Measurements from ENCODE around the gene MTR. TPM values are rescaled to one million over a fixed set of nuclear protein-coding genes. Genes with fewer than 3 reads are reported as not detected.

Gene MTR
- total RNA-seq, 2 experiments from 2014 or later: 35.2 to 37.0 TPM

DNA sequence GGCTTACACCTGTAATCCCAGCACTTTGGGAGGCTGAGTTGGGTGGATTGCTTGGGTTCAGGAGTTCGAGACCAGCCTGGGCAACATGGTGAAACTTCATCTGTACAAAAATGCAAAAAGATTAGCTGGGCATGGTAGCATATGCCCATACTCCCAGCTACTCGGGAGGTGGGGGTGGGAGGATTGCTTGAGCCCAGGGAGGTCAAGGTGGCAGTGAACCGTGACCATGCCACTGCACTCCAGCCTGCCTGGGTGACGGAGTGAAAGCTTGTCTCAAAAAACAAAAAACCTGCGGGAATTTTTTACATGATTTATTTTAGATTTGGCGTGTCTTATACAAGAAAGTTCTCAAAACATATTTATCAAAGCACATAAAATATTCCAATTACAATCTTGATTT, 27.8 kb upstream of the MTR start:
- Mint-ChIP-seq H3K9me3 (no peaks in the 10 kb centered on the region), H3K4me3 (no peak overlapping the region), H3K27me3 (peaks cover 16% of the 10 kb centered on the region), H3K27ac (no peak overlapping the region), H3K4me1 (ENCODE audit: low read depth) (no peaks in the 10 kb centered on the region), H3K36me3 (ENCODE audit: low read depth) (no peaks in the 10 kb centered on the region)
- Histone ChIP-seq H3K9me3 (ENCODE audit: control insufficient read depth in 1 of 2, insufficient read depth in 1 of 2, low read length in 2 of 2) (no peaks in the 10 kb centered on the region), H3K27ac (ENCODE audit: low read depth in 1 of 2, low read length in 2 of 2) (no peak overlapping the region), H3K4me1 (ENCODE audit: insufficient read depth, low read length) (no peaks in the 10 kb centered on the region), H3K36me3 (ENCODE audit: insufficient read depth, low read length) (no peaks in the 10 kb centered on the region), H3K27me3 (ENCODE audit: control insufficient read depth in 1 of 2, insufficient read depth in 2 of 2, low read length in 2 of 2) (peaks cover 3 to 4% of the 10 kb centered on the region in 2 experiments), H3K4me3 (ENCODE audit: low read length) (no peak overlapping the region)
- POLR2A ChIA-PET: no interaction called here
- DNase-seq (no peak), ATAC-seq (ENCODE audit: poor library complexity) (no peak)
- intact Hi-C loops (cut with DNase I, micrococcal nuclease): loop anchor here in 1 of 2 experiments (10.0 kb wide), 1 partner anchor 798 kb away; no protein-coding TSS in a partner anchor
- CTCF ChIA-PET: interaction anchor here (0.5 to 1.8 kb wide), 2 partner anchors 8 to 24 kb away, joined by 3 to 6 read pairs; no protein-coding TSS in a partner anchor
- TF ChIP-seq, protein P1, sequence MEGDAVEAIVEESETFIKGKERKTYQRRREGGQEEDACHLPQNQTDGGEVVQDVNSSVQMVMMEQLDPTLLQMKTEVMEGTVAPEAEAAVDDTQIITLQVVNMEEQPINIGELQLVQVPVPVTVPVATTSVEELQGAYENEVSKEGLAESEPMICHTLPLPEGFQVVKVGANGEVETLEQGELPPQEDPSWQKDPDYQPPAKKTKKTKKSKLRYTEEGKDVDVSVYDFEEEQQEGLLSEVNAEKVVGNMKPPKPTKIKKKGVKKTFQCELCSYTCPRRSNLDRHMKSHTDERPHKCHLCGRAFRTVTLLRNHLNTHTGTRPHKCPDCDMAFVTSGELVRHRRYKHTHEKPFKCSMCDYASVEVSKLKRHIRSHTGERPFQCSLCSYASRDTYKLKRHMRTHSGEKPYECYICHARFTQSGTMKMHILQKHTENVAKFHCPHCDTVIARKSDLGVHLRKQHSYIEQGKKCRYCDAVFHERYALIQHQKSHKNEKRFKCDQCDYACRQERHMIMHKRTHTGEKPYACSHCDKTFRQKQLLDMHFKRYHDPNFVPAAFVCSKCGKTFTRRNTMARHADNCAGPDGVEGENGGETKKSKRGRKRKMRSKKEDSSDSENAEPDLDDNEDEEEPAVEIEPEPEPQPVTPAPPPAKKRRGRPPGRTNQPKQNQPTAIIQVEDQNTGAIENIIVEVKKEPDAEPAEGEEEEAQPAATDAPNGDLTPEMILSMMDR (IDR thresholded peaks at IDR 0.05): no peak

DNA sequence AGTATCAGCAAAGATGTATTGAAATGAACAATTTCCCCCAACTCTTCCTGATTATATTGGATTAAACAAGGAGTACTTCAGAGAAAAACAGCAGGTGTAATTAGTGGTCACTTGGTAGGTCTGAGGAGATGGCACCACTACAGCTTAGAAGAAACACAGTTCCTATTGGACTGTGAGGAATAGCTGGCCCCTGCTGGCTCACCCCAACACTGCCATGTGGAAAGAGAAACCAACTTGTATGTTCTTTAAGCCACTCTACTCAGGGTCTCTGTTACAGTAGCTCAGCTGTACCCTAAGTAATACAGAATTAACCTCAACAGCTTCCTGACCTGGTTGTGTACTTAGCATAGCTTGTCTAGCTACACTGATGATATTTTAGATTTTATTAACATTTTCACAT, 26.5 kb upstream of the MTR start:
- no peaks in the 10 kb centered on the region for H3K9me3 ChIP-seq (ENCODE audit: control insufficient read depth in 1 of 2, insufficient read depth in 1 of 2, low read length in 2 of 2)
- ATAC-seq (ENCODE audit: poor library complexity) (no peak), DNase-seq (no peak)
- CTCF ChIA-PET: interaction anchor here (0.6 to 1.8 kb wide), 4 partner anchors 9 to 48 kb away, joined by 3 to 6 read pairs (median 3); no protein-coding TSS in a partner anchor
- intact Hi-C loops (cut with DNase I, micrococcal nuclease): loop anchor here in 1 of 2 experiments (10.0 kb wide), 1 partner anchor 796 kb away; no protein-coding TSS in a partner anchor
- H3K4me3 ChIP-seq (ENCODE audit: low read length): no peak overlapping the region
- no peak overlapping the region for H3K27ac ChIP-seq (ENCODE audit: low read depth in 1 of 2, low read length in 2 of 2)
- POLR2A ChIA-PET: interaction anchor here (0.8 kb wide), 1 partner anchor 28 kb away, joined by 3 read pairs; no protein-coding TSS in a partner anchor
- no peaks in the 10 kb centered on the region for H3K36me3 ChIP-seq (ENCODE audit: insufficient read depth, low read length)
- H3K36me3 Mint-ChIP-seq (ENCODE audit: low read depth): no peaks in the 10 kb centered on the region
- no peak overlapping the region for H3K4me3 Mint-ChIP-seq
- H3K27me3 ChIP-seq (ENCODE audit: control insufficient read depth in 1 of 2, insufficient read depth in 2 of 2, low read length in 2 of 2): peaks cover 3 to 4% of the 10 kb centered on the region in 2 experiments
- H3K4me1 ChIP-seq (ENCODE audit: insufficient read depth, low read length): no peaks in the 10 kb centered on the region
- no peak overlapping the region for H3K27ac Mint-ChIP-seq
- TF ChIP-seq, protein P1 (IDR thresholded peaks at IDR 0.05): no peak
- no peaks in the 10 kb centered on the region for H3K9me3 Mint-ChIP-seq
- peaks cover 21% of the 10 kb centered on the region for H3K27me3 Mint-ChIP-seq
- no peaks in the 10 kb centered on the region for H3K4me1 Mint-ChIP-seq (ENCODE audit: low read depth)

DNA sequence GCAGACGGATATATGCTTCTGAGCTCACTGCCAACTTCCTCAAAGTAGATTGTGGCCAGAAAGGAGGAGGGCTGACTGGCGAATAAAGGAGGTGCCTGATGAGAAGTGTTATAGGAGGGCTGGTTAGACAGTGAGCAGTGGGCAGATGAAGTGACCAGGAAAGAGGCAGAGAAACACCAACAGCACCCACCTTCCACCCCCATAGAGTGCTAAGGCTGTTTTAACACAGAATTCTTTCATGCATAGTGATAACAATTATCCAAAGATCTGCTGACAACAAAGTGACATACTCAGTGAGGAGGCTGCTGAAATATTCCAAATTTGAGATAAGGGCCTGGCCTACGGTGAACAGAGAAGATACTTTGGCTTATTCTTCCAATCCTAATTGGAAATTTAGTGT, 21.2 kb upstream of the MTR start:
- POLR2A ChIA-PET: no interaction called here

More for the DNA sequence above, 21.2 kb upstream of the MTR start:
- H3K9me3 ChIP-seq (ENCODE audit: control insufficient read depth in 1 of 2, insufficient read depth in 1 of 2, low read length in 2 of 2): no peaks in the 10 kb centered on the region
- H3K4me1 ChIP-seq (ENCODE audit: insufficient read depth, low read length): no peaks in the 10 kb centered on the region
- Mint-ChIP-seq H3K4me1 (ENCODE audit: low read depth) (no peaks in the 10 kb centered on the region), H3K36me3 (ENCODE audit: low read depth) (peaks cover under 1% of the 10 kb centered on the region), H3K9me3 (peaks cover 3% of the 10 kb centered on the region), H3K27ac (no peak overlapping the region), H3K4me3 (no peak overlapping the region), H3K27me3 (peaks cover 48% of the 10 kb centered on the region)
- peaks cover 3 to 13% of the 10 kb centered on the region in 2 experiments for H3K27me3 ChIP-seq (ENCODE audit: control insufficient read depth in 1 of 2, insufficient read depth in 2 of 2, low read length in 2 of 2)
- DNase-seq (no peak), ATAC-seq (ENCODE audit: poor library complexity) (no peak)
- H3K4me3 ChIP-seq (ENCODE audit: low read length): no peak overlapping the region
- no peak overlapping the region for H3K27ac ChIP-seq (ENCODE audit: low read depth in 1 of 2, low read length in 2 of 2)
- H3K36me3 ChIP-seq (ENCODE audit: insufficient read depth, low read length): no peaks in the 10 kb centered on the region
- CTCF ChIA-PET: no interaction called here
- intact Hi-C loops (cut with DNase I, micrococcal nuclease): loop anchor here in 1 of 2 experiments (10.0 kb wide), 1 partner anchor 669 kb away; no protein-coding TSS in a partner anchor
- TF ChIP-seq, protein P1 (IDR thresholded peaks at IDR 0.05): no peak

Measured in CD4-positive, alpha-beta T cell (primary cell).